A549 (cell line): ENCODE data around the gene C2orf66.

Experiments used
- CHD2 ChIP-seq: fragments of 150-350 bp; IDR thresholded peaks from 2 replicates; pipeline ENCODE4 v1.6.1; 2014; ENCODE audit warnings: low read length; ENCODE audit not compliant: partially characterized antibody
- EP300 ChIP-seq, 2 experiments: fragments of >200 bp; sonication (Bioruptor Twin); formaldehyde crosslinking; IDR thresholded peaks; 2 replicates in 1 of 2; 3 replicates in 1 of 2; pipeline ENCODE4 v1.6.1; 2016 to 2017
- HOXA7 ChIP-seq: fragments of 250-450 bp; sonication (Bioruptor Pico); IDR thresholded peaks from 2 replicates; pipeline ENCODE4 v1.5.0; 2020; ENCODE audit warnings: mild to moderate bottlenecking, moderate library complexity
- MAFK ChIP-seq: fragments of 450-650 bp; IDR thresholded peaks from 2 replicates; pipeline ENCODE4 v1.6.1; 2014; ENCODE audit not compliant: partially characterized antibody
- NPAS2 ChIP-seq: fragments of 250-450 bp; sonication (Bioruptor Pico); IDR thresholded peaks from 2 replicates; pipeline ENCODE4 v1.8.0; 2022; ENCODE audit warnings: mild to moderate bottlenecking, moderate library complexity, borderline replicate concordance
- POLR2A ChIP-seq: IDR thresholded peaks from 2 replicates; pipeline ENCODE4 v1.6.1; 2012; ENCODE audit warnings: mild to moderate bottlenecking, low read length
- SMC3 ChIP-seq: fragments of >200 bp; sonication (Bioruptor Twin); formaldehyde crosslinking; IDR thresholded peaks from 3 replicates; pipeline ENCODE4 v1.6.1; 2018; ENCODE audit warnings: inconsistent platforms
- TF ChIP-seq, protein P1 (sequence below): fragments of >200 bp; sonication (Bioruptor Twin); formaldehyde crosslinking; IDR thresholded peaks from 3 replicates; pipeline ENCODE4 v1.5.1; 2016
- TF ChIP-seq, protein P2 (sequence below): IDR thresholded peaks from 2 replicates; pipeline ENCODE4 v1.6.1; 2012
- TF ChIP-seq, protein P3 (sequence below): fragments of 450-650 bp; IDR thresholded peaks from 2 replicates; pipeline ENCODE4 v1.6.1; 2014; ENCODE audit warnings: antibody characterized with exemption
- TF ChIP-seq, protein P4 (sequence below): fragments of 250-450 bp; sonication (Bioruptor Pico); IDR thresholded peaks from 2 replicates; pipeline ENCODE4 v1.5.0; 2020; ENCODE audit warnings: low read depth, mild to moderate bottlenecking, moderate library complexity

DNA sequence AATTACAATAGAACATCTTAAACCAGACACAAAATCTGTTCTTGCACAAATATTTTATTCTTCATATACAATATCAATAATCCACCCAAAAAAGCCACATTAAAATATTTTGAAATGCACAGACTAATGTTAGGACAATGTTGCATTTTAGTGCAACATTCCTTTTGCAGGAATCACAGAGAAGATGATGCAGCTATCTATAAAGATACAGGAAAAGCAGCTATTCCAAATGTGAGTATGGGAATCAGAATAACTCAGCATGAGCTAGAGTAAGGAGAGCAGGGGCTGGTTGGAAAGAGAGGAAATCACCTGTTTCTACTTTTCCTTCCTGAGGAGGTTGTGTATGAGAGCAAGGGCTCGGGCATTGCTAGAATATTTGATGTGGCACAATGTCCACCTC is 4.8 kb downstream of the C2orf66 start:
- TF ChIP-seq, protein P1, sequence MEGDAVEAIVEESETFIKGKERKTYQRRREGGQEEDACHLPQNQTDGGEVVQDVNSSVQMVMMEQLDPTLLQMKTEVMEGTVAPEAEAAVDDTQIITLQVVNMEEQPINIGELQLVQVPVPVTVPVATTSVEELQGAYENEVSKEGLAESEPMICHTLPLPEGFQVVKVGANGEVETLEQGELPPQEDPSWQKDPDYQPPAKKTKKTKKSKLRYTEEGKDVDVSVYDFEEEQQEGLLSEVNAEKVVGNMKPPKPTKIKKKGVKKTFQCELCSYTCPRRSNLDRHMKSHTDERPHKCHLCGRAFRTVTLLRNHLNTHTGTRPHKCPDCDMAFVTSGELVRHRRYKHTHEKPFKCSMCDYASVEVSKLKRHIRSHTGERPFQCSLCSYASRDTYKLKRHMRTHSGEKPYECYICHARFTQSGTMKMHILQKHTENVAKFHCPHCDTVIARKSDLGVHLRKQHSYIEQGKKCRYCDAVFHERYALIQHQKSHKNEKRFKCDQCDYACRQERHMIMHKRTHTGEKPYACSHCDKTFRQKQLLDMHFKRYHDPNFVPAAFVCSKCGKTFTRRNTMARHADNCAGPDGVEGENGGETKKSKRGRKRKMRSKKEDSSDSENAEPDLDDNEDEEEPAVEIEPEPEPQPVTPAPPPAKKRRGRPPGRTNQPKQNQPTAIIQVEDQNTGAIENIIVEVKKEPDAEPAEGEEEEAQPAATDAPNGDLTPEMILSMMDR, result no peak
- TF ChIP-seq, protein P2, sequence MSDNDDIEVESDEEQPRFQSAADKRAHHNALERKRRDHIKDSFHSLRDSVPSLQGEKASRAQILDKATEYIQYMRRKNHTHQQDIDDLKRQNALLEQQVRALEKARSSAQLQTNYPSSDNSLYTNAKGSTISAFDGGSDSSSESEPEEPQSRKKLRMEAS, result no peak
- TF ChIP-seq EP300 (IDR thresholded peaks at IDR 0.05) (no peak), MAFK (no peak), SMC3 (no peak), HOXA7 (CRISPR knock-in tag) (no peak), NPAS2 (no peak), POLR2A (no peak), CHD2 (no peak)
- TF ChIP-seq, protein P3, sequence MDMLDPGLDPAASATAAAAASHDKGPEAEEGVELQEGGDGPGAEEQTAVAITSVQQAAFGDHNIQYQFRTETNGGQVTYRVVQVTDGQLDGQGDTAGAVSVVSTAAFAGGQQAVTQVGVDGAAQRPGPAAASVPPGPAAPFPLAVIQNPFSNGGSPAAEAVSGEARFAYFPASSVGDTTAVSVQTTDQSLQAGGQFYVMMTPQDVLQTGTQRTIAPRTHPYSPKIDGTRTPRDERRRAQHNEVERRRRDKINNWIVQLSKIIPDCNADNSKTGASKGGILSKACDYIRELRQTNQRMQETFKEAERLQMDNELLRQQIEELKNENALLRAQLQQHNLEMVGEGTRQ, result no peak
- TF ChIP-seq, protein P4, sequence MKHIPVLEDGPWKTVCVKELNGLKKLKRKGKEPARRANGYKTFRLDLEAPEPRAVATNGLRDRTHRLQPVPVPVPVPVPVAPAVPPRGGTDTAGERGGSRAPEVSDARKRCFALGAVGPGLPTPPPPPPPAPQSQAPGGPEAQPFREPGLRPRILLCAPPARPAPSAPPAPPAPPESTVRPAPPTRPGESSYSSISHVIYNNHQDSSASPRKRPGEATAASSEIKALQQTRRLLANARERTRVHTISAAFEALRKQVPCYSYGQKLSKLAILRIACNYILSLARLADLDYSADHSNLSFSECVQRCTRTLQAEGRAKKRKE (CRISPR knock-in tag), result no peak
